M059J (cell line): ENCODE measurements around the gene RAB4A. TPM values are rescaled to one million over a fixed set of nuclear protein-coding genes. Genes with fewer than 3 reads are reported as not detected.
A peak's percentile ranks its signal among the peaks of the same experiment; 100 is the strongest.

Source experiments
- DNase-seq: peaks from one replicate; pipeline ENCODE4 v3.0.0-alpha.2; 2012; ENCODE audit warnings: low read depth
- total RNA-seq: library from RNA; depleted of rRNA; stranded (reverse); fragments of >200 nt; shearing (Covaris generic); gene quantifications from 2 replicates; pipeline ENCODE4 v1.2.3, GENCODE V29; 2014

Gene RAB4A
- total RNA-seq, 1 experiment from 2014 or later, result 18.5 TPM

DNA sequence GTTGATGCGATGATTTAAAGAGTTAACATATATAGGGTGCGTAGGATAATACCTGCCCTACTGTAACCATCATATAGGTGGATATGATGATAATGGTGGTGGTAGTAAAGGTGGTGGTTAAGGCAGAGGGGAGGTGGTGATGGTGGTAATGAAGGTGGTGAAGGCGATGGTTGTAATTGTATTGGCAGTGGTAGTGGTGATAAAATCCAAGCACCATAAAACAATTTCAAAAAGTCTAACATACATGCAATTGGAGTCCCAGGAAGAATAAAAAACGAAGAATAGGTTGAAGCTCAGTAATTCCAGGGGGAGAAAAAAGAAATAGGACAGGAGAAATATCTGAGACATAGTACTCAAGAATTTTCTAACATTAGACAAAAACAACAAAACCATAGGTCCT, 27.3 kb upstream of the RAB4A start:
- DNase-seq, result no peak

- no peak for DNase-seq
Measured at GRCh38 chr1:229244091-229244490, 26.8 kb upstream of the RAB4A start.

DNA sequence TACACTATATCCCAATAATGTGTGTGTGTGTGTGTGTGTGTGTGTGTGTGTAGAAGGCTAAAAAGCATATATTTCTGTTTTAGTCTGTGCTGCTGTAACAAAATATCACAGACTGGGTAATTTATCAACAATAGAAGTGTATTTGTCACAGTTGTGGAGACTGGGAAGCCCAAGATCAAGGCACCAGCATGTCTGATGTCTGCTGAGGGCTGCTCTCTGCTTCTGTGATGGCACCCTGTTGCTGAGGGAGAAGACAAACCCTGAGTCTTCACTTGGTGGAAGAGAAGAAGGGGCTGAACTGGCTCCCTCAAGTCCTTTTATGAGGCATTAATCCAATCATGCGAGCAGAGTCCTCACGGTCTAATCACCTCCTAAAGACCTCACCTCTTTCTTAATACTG, 23.0 kb upstream of the RAB4A start:
- no peak for DNase-seq

DNA sequence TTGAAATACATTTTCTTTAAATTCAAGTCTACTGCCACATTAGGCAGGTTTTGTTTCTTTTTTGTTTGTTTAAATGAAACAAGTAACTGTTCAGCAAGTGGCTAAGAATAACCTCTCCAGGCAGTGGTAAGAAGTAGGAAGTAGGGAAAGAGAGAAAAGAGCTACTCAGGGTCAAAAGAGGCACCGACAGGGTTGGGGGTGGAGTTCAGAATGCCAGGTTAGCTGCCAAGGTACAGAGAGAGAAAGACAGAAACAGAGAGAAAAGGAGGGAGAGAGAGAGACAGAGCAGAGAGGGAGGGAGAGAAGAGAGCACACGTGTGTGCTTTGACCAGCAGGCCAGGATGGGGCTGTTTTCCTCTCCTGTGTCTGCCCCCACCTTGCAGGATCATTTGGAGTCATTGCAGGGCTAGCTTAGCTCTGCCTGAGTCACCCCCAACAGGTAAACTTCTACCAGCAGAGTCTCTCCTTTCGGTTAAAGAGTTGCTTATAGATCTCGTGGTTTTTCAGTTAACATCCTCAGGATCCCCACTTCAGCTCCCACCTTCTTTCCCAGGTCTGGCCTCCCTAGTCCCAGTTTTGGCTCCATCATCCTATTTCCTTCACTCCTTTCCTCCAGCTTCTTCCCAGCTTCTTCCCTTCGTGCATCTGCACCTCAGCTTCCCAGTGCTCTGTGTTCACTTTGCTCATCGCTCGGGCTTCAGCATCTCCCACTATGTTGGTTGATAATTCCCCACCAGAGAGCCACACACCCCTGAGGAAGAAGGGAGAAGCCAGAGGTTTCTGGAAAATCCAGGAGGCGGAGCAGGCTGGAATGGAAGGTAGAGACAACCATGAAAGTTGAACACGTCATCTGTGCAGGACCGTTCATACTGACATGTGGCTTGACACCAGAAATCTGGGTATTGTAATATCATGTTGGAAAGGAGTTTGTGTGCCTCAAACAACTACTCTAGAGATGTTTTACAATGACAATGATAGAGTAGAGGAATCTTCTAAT, 21.8 kb upstream of the RAB4A start:
- DNase-seq, result no peak

GRCh38 chr1:229249854-229250644, 20.9 kb upstream of the RAB4A start:
- no peak for DNase-seq

- no peak for DNase-seq
Measured at GRCh38 chr1:229251185-229251584, 19.7 kb upstream of the RAB4A start.

DNA sequence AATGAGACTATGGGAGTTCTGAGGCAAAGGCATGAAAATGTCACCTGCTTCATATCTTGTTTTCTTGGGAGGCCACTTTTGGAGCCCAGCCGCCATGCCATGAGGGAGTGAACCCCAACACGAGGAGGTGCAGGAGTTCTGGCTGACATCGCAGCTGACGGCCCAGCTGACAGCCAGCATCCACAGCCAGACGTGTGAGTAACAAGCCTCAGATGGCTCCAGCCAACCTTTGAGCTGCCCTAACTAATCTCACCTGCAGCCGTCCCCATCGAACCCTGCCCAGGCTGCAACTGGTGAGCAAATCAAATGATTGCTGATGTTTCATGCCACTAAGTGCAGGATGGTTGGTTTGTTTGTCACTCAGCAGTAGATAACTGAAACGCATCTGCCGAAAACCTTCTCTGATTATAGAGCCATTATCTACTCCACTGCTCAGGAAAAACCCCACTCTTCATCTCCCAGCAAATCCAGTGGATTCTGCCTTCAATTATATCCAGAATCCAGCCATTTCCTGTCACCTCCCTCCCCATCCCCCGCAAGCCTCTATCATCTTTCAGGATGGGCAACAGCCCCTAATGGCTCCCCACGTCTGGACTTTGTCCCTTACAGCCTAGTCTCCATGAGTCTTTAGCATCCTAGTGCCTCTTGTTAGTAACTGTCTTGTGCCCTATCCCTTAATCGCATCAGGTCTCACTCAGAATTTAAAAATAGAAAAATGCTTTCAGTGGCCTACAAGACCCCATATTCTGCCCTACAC, 18.5 kb upstream of the RAB4A start:
- DNase-seq, result no peak

GRCh38 chr1:229253151-229253974, 17.5 kb upstream of the RAB4A start:
- peak; percentile 69 for DNase-seq

DNA sequence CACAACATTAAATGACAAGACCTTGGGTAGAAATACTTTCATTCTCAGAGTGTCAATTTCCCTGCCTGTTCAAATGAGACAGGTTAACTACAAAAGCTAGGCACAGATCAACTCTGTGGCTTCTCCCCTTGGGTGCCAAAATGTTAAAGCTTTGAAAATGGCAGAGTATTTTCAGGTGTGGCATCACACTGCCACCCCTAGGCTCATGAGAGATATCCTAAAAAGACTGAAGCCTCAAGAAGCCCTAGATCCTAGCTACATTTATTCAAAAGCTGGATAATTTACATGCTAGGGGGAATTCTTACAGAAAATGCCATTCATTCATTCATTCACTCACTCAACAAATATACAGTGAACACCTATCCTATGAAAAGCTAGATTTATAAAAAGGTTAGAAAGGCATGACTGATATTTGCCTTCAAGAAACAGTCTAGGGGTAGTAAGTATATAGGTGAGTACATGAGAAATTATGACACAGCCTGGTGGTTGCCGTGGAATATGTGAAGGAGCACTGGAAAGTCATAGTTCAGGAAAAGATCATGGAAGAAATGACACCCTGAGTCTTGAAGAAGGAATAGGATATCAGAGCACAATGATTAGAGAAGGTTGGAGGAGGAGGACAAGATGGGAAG, 15.9 kb upstream of the RAB4A start:
- no peak for DNase-seq

GRCh38 chr1:229258031-229258756, 12.7 kb upstream of the RAB4A start:
- DNase-seq, result peak; percentile 65

- no peak for DNase-seq
Measured at GRCh38 chr1:229258757-229259060, 12.2 kb upstream of the RAB4A start.

- no peak for DNase-seq
Measured at GRCh38 chr1:229260297-229260696, 10.6 kb upstream of the RAB4A start.

GRCh38 chr1:229262239-229262638, 8.7 kb upstream of the RAB4A start:
- no peak for DNase-seq

GRCh38 chr1:229263254-229263653, 7.7 kb upstream of the RAB4A start:
- no peak for DNase-seq

DNA sequence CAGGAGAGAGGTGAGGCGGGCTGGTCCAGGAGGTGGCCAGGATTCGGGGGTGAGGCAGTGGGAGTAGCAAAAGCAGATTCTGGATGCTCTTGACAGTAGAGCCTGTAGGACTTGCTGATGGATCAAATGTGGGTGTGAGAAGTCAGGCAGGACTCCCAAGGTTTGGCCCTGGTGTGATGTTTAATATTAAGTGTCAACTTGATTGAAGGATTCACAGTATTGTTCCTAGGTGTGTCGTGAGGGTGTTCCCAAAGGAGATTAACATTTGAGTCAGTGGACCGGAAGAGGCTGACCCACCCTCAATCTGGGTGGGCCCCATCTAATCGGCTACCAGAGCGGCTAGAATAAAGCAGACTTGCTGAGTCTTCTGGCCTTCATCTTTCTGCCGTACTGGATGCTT, 6.8 kb upstream of the RAB4A start:
- no peak for DNase-seq

DNA sequence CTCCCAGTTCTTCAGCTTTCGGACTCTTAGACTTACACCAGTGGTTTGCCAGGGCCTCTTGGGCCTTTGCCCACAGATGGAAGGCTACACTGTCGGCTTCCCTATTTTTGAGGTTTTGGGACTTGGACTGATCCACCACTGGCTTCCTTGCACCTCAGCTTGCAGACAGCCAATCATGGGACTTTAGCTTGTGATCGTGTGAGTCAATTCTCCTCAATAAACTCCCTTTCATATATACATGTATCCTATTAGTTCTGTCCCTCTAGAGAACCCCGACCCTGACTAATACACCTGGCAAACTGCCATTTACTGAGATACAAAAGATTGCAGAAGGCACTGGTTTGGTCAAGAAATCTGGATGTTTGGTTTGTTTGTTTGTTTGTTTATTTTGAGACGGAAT, 6.4 kb upstream of the RAB4A start:
- no peak for DNase-seq

GRCh38 chr1:229266274-229266673, 4.6 kb upstream of the RAB4A start:
- DNase-seq, result no peak

- no peak for DNase-seq
Measured at GRCh38 chr1:229266832-229267500, 3.9 kb upstream of the RAB4A start.

DNA sequence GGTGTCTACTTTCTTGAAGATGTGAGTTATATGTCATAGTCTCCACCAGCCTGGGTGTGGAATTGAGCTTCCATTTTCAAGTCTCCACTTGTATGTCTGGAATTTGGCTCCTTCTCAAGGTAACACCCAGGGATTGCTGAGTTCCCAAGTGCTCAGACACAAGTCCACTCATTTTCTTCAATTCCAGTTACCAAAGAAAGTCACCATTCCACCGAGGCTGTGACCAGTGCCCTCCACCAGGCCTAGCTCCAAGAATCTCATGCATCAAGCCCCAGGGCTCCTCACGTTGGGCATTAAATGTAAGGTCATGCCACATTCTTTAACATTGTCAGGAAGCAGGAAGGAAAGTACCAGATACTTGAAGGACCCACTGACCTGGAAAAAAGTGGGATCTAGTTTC, 2.4 kb upstream of the RAB4A start:
- DNase-seq, result peak; percentile 87
